Measurements from ENCODE around the gene SH3RF2.

DNA sequence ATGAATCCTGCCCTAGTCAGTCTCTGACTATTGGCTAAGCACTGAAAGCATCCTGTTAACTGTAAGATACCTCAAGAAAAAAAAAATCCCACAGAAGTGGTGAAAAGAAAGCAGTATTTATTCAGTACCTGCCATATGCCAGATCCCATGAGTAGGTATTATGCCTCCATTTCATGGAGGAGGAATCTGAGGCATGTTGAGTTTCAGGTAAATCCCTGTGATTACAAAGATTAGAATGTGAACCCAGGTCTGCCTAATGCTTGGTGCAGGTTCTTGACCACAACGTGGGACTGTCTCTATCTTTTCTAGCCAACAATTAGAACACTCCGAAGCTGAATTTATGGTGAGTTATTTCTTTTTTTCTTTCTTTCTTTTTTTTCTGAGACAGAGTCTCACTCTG, 30.9 kb downstream of the SH3RF2 start:
- TF ChIP-seq, protein P1, sequence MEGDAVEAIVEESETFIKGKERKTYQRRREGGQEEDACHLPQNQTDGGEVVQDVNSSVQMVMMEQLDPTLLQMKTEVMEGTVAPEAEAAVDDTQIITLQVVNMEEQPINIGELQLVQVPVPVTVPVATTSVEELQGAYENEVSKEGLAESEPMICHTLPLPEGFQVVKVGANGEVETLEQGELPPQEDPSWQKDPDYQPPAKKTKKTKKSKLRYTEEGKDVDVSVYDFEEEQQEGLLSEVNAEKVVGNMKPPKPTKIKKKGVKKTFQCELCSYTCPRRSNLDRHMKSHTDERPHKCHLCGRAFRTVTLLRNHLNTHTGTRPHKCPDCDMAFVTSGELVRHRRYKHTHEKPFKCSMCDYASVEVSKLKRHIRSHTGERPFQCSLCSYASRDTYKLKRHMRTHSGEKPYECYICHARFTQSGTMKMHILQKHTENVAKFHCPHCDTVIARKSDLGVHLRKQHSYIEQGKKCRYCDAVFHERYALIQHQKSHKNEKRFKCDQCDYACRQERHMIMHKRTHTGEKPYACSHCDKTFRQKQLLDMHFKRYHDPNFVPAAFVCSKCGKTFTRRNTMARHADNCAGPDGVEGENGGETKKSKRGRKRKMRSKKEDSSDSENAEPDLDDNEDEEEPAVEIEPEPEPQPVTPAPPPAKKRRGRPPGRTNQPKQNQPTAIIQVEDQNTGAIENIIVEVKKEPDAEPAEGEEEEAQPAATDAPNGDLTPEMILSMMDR (conservative IDR thresholded peaks at IDR 0.05 in 1 of 2, IDR thresholded peaks at IDR 0.05 in 1 of 2; ENCODE audit: extremely low read depth in 1 of 2, insufficient read depth in 1 of 2, low read depth in 1 of 2, low read length in 2 of 2), result no peak
- no peak for TF ChIP-seq EZH2 (IDR thresholded peaks at IDR 0.05; ENCODE audit: borderline replicate concordance, low read length)
